Stimulated activated CD8-positive, alpha-beta memory T cell treated with anti-CD3 and anti-CD28 coated beads, Interleukin-4, amount 100 ng/mL, for 4 hours (primary cell): ENCODE results near the gene RNF212.

Source experiments
- DNase-seq, 2 donors: peaks; one replicate each; pipeline ENCODE4 v3.0.0-alpha.2; 2020; ENCODE audit warnings: low read depth in 2 of 2, low spot score in 1 of 2

RNF212 gene

DNA sequence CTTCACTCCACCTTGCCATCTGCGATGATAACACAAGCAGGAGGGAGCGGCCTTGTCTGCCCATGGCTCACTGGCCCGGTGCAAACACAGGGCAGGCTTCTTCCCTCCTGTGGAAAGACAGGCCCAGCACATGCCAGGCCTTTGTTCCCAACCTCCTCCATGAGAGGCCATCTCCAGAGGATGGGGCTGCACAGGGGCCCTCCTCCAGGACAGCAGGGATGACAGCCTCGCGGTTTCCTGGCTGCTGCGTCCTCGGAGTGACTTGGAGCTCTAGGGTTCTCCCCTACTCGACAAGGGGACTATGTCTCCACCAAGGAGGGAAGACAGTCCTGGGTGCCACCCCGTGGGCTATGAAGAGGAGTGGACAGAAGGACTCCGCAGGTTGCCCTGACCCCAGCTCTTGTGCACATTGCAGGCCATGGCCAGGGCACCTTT is 21.8 kb downstream of the RNF212 start:
- DNase-seq = no peak

DNA sequence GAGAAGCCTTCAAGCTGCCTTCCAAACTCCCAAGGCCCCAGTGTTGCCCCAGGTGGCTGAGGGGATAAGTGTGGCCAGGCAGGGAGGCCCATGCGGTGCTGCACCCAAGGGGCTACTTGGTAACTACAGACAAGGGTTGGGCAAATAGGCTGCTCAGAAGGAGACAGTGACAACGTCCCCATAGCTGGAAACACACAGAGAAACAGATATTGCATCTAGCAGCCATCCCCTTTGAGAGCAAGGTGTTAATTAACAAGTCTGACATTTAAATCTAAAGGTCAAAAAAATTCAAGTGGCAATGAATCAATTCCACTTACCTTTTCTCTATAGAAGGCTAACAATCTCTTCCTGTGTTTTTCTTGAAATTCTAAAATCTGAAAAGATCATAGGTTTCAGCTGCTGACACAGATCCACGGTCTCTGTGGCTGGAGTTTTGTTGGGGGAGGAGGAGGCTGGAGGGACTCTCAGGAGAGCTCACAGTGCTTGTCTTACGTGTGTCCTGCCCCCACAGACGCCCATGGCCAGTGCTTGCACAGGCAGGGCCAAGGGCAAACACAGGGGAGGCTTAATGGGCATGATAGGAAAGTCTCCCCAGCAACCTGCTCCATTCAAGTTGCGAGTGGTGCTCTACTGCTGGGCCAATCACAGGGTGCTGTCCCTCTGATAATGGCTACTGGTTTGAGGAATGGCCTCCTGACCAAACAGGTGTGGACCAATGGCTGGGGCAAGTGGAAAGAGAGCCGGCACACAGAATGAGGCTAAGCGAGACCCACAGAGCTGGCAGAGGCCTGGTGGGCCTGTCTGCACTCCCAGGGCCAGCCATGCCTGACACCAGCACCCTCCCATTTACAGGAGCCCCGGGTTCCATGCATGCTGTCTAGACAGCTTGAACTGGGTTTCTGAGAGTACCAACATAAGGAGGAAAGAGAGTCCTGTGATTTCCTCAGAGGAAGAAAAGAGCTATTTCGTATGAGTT is 22.6 kb downstream of the RNF212 start:
- DNase-seq = no peak

DNA sequence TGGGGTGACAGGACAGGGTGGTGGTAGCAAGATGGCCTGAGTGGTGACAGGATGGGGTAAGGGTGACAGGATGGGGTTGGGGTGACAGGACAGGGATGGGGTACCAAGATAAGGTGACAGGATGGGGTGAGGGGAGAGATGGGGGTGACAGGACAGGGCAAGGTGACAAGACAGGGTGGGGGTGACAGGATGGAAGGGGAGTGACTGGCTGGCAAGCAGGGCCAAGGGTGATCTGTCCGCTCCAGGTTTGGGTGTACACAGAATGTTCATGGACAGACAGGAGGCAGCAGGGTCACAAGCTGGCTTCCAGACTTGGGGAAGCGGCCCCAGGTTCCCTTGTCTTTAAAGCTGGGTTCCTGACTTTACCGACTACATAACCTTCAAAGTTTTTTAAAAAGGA is 23.3 kb downstream of the RNF212 start:
- no peak for DNase-seq

DNA sequence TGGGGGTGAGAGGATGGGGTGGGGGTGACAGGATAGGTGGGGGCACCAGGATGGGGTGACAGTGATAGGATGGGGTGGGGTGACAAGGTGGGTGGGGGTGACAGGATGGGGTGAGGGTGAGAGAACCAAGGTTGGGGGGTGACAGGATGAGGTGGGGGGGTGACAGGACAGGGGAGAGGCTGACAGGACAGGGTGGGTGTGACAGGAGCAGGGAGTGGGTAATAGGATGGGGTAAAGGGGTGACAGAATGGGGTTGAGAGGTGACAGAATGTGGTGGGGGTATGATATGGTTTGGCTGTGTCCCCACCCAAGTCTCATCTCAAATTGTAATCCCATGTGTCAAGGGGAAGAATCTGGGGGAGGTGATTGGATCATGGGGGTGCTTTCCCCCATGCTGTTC is 26.0 kb downstream of the RNF212 start:
- no peak for DNase-seq

GRCh38 chr4:1086011-1086410 is 27.4 kb downstream of the RNF212 start:
- no peak for DNase-seq

DNA sequence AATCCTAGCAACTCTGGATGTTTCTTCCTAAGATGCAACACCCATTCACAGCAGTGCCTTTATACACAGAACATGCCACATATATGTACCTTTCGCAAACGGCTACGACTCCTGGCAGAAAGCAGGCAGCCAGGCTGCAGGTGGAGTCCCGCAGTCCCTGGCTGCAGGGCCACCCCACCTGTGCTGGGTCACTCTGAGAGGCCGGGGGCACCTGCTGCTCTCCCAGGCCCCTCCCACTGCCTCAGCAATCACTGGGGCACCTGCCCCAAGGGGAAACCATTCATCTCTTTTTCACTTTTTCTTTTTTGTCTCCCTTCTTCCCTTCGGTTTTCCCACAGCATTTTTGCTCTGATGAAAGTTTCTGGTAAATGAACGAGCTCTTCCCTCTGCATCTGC is 28.0 kb downstream of the RNF212 start:
- no peak for DNase-seq

- no peak for DNase-seq
These were observed 28.5 kb downstream of the RNF212 start for GRCh38 chr4:1084796-1085403.

DNA sequence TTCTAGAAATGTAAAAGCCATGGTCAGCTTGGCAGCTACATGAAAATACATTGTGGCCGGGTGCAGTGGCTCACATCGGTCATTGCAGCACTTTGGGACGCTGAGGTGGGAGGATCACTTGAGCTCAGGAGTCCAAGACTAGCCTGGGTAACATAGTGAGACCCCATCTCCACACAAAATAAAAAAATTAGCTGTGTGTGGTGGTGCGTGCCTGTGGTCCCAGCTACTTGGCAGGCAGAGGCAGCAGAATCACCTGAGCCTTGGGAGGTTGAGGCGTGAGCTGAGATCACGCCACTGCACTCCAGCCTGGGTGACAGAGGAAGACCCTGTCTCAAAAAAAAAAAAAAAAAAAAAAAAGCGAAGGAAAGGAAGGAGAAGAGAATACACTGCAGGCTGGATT is 29.0 kb downstream of the RNF212 start:
- no peak for DNase-seq

GRCh38 chr4:1082215-1083182 is 30.9 kb downstream of the RNF212 start:
- no peak for DNase-seq

DNA sequence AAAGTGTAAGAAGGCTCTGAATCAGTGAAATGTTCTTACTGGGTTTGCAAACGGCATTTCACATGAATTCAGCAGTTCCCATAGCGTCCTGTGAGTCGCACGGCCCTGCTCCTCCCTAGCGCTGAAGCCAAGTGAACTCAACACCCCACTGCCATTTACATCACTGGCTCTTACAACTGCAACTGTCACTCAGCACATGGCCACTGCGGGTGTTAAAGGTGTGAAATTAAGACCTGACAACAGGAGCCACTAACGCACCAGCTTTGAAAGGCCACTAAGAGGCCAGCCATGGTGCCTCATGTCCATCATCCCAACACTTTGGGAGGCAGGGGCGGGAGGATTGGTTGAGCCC is 31.7 kb downstream of the RNF212 start:
- DNase-seq = no peak

DNA sequence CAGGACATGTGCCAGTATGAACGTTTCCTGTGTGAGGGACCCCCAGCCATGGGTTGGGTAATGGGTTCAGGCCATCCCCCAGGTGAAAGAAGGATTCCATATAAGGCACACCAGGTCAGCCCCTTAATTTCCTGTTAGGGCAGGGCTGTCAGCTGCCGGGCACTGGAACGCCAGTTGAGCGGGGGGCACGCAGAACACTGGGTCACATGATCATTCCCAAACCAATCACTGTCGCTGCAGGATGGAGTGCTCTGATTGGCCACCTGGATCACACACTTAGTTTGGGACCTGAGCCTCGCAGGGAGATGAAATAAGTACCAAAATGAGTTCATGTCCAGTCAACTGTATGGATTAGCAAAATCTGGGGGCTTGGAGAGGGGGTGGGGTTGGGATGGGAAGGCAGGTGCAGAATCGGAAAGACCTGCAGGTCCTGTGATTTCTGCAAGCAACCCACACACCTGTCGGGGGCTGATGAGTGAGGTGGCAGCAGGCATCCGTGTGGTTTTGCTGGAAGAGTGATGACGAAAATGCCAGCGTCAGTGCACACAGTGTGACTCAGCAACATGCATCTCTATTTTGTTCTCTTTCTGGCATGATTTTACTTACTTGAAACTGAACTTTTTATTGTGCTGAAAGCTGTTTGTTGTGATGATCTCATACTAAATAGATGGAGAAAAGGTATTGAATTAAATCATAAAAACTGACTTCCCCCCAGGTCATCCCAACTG is 32.2 kb downstream of the RNF212 start:
- DNase-seq = no peak

GRCh38 chr4:1080432-1080831 is 32.9 kb downstream of the RNF212 start:
- DNase-seq = no peak

DNA sequence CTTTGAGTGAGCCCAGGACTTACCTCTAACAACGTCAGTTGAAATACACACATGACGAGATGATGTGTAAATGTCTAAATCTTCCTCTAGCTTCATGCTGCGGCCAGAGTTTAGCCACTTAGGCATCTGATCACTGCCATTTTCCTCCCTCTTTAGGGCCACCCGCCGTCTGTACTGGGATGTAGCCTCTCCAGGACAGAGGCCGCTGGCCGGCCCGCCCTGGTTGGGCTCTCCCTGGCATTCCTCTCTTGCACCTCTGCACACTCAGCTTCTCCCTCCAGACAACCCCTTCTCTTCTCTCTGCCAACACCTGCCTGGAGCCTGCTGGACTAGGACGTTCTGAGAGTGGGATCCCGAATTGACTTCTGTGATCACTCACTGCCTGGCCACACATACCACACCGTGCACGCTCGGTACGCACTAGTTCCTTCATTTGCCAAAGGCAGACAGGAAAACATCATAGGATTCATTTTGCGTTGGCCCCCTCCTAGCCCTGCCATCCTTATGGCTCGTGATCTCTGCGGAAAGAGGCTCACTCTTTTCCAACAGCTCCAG is 33.6 kb downstream of the RNF212 start:
- DNase-seq = no peak

DNA sequence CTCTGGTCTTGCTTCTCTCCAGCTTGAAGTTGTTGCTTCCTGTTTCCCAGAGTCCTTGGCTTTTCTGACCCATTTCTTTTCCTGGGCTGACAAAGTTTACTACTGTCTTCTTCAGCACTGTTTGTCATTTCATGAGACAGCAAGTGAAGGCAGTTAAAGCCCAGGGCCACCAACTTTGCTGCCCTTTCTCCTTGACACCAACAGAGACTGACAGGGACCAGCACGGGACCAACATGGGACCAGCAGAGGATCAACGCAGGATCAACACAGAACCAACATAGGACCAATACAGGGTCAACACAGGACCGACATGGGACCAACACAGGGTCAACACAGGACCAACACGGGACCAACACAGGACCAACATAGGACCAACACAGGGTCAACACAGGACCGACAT is 34.9 kb downstream of the RNF212 start:
- no peak for DNase-seq

DNA sequence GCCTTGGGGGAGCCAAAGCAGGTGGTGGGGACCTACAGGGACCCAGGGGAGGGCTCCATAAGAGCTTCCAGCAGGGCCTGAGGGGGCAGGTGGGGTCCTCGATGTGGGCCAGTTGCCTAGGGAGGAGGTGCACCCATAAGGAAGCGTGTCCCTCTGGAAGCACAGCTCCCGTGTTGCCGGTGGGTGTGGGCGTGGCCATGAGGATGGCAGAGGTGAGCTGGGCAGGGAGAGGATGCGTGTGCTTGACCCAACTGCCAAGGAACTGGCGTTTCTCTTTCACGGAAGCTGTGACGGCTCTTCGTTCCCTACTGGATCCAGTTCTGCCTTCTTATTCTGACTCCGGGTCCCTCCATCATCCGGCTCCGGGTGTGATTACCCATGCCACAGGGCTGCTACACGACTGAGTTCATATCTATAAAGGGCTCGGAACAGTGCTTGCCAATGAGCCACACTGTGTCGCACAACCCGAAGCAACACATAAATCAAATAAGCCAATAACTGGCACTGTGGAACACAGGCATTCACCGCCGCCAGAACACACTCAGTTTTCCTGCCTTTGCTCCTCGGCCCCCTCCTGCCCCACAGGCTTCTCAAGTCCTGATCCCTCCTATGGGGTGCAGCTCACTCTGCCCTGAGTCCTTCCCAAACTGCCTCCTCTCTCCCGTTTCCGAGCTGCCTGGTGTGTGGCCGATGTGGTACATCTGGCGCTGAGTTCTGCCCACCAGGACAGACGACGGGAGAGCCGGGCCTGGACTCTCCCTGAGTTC is 35.5 kb downstream of the RNF212 start:
- DNase-seq = no peak

DNA sequence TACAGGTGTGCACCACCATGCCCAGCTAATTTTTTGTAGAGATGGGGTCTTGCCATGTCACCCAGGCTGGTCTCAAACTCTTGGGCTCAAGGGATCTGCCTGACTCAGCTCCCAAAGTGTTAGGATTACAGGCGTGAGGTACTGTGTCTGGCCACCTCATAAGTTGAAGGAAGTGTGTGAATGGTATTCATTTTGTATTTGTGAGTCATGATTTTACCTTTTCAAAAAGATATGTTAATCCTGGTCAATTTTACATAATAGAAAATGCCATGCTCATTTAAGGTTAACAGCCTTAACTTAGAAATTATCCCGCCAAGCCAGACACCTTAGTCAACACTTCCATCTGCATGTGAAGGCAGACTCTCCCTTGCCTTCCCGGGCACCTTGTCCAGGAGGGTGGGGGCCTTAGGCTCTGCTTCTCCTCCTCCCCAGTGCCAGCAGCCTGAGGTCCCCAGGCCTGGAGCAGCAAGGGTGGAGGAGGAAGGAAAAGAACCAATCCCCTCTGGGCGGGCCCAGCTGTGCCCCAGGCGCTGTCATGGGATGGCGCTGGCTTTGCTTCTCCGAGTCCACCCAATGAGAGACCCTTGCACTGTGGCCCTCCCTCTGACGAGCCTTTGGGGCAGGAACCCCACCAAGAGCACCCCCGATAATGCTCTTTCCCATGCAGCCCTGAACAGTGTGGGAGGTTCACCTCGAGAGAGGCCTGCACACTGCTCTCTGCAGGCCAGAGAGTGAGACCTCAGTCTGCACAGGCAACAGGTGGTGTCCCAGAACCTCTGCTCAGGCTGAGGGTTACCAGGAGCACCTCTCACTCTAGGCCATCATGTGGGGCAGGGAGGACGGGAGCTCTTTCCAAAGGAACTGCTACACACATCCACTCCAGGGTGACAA is 37.3 kb downstream of the RNF212 start:
- DNase-seq = no peak

DNA sequence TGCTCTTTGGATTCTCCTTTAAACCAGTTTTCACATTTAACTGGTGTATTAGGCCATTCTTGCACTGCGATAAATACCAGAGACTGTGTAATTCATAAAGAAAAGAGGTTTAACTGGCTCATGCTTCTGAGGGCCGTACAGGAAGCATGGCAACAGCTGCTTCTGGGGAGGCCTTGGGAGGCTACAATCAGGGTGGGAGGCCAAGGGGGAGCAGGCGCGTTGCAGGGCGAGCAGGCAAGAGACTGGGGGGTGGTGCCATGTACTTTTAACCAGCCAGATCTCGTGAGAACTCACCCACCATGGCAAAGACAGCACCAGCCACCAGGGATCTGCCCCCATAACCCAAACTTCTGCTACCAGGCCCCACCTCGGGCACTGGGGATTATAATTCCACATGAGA is 38.1 kb downstream of the RNF212 start:
- DNase-seq = no peak

GRCh38 chr4:1074077-1074476 is 39.3 kb downstream of the RNF212 start:
- no peak for DNase-seq
